Neuronal stem cell (in vitro differentiated cells): ENCODE results near the gene MEG3.

Experiments
- DNase-seq: peaks from one replicate; pipeline ENCODE4 v3.0.0-alpha.2; 2013; ENCODE audit warnings: low spot score
- H2AFZ ChIP-seq: one replicate; pipeline ENCODE4 v1.6.1; 2013; ENCODE audit warnings: mild to moderate bottlenecking, low read length, inconsistent platforms
- H2AK5ac ChIP-seq: 2 replicates; pipeline ENCODE4 v1.6.1; 2013; ENCODE audit warnings: low read depth, mild to moderate bottlenecking, inconsistent platforms, low read length, moderate library complexity, mixed read lengths
- H2BK120ac ChIP-seq: 2 replicates; pipeline ENCODE4 v1.6.1; 2013; ENCODE audit warnings: low read depth, mild to moderate bottlenecking, inconsistent platforms, low read length, moderate library complexity, mixed read lengths
- H2BK12ac ChIP-seq: one replicate; pipeline ENCODE4 v1.6.1; 2013; ENCODE audit warnings: low read length, inconsistent platforms
- H2BK15ac ChIP-seq: 2 replicates; pipeline ENCODE4 v1.6.1; 2013; ENCODE audit warnings: mild to moderate bottlenecking, low read length, inconsistent platforms, mixed read lengths
- H2BK5ac ChIP-seq: one replicate; pipeline ENCODE4 v1.6.1; 2013; ENCODE audit warnings: inconsistent platforms, mild to moderate bottlenecking, low read length, moderate library complexity
- H3K14ac ChIP-seq: one replicate; pipeline ENCODE4 v1.6.1; 2013; ENCODE audit warnings: low read length, inconsistent platforms
- H3K18ac ChIP-seq: 2 replicates; pipeline ENCODE4 v1.6.1; 2013; ENCODE audit warnings: low read length, inconsistent platforms
- H3K23ac ChIP-seq: 2 replicates; pipeline ENCODE4 v1.6.1; 2013; ENCODE audit warnings: low read depth, mild to moderate bottlenecking, mixed read lengths, low read length, inconsistent platforms; ENCODE audit not compliant: poor library complexity
- H3K27ac ChIP-seq: replicated peaks from 3 replicates; pipeline ENCODE4 v1.5.1; 2013; ENCODE audit warnings: low read length, inconsistent platforms
- H3K27me3 ChIP-seq, 3 experiments: 2 replicates each; pipeline ENCODE4 v1.6.1; 2013; ENCODE audit warnings: low read length in 3 of 3, mild to moderate bottlenecking in 2 of 3, inconsistent platforms in 1 of 3, low read depth in 1 of 3, mixed read lengths in 1 of 3, moderate library complexity in 1 of 3; ENCODE audit not compliant: control insufficient read depth in 3 of 3, insufficient read depth in 3 of 3
- H3K36me3 ChIP-seq, 2 donors: replicated peaks in 1 of 2; 2 replicates each; pipeline ENCODE4 v1.6.1; 2013; ENCODE audit warnings: low read length in 2 of 2; ENCODE audit not compliant: control insufficient read depth in 2 of 2, insufficient read depth in 2 of 2
- H3K4ac ChIP-seq: 2 replicates; pipeline ENCODE4 v1.6.1; 2013; ENCODE audit warnings: inconsistent platforms, mild to moderate bottlenecking, low read length, moderate library complexity
- H3K4me1 ChIP-seq, 2 donors: 1 replicate in 1 of 2; 2 replicates in 1 of 2; pipeline ENCODE4 v1.6.1; 2013; ENCODE audit warnings: low read length in 2 of 2, low read depth in 1 of 2; ENCODE audit not compliant: control insufficient read depth in 2 of 2, insufficient read depth in 1 of 2
- H3K4me2 ChIP-seq: one replicate; pipeline ENCODE4 v1.6.1; 2013; ENCODE audit warnings: mild to moderate bottlenecking, low read length, inconsistent platforms; ENCODE audit not compliant: insufficient read depth, poor library complexity, severe bottlenecking
- H3K4me3 ChIP-seq, 2 donors: 2 replicates each; pipeline ENCODE4 v1.5.1; 2013; ENCODE audit warnings: low read length in 2 of 2, mild to moderate bottlenecking in 2 of 2, inconsistent platforms in 1 of 2, moderate library complexity in 1 of 2
- H3K79me1 ChIP-seq: one replicate; pipeline ENCODE4 v1.6.1; 2013; ENCODE audit warnings: low read depth, mild to moderate bottlenecking, inconsistent platforms, low read length, moderate library complexity
- H3K9ac ChIP-seq: one replicate; pipeline ENCODE4 v1.6.1; 2013; ENCODE audit warnings: mild to moderate bottlenecking, low read depth, low read length, inconsistent platforms; ENCODE audit not compliant: poor library complexity
- H3K9me3 ChIP-seq, 2 donors: replicated peaks in 1 of 2; 2 replicates each; pipeline versions ENCODE3 to v1.6.1; 2013; ENCODE audit warnings: low read length in 2 of 2, mild to moderate bottlenecking in 2 of 2, inconsistent platforms in 1 of 2, low read depth in 1 of 2, mixed read lengths in 1 of 2, moderate library complexity in 1 of 2; ENCODE audit not compliant: control insufficient read depth in 2 of 2, insufficient read depth in 1 of 2
- H4K8ac ChIP-seq: one replicate; pipeline ENCODE4 v1.6.1; 2013; ENCODE audit warnings: low read depth, mild to moderate bottlenecking, inconsistent platforms, low read length, moderate library complexity
- H4K91ac ChIP-seq: one replicate; pipeline ENCODE4 v1.6.1; 2013; ENCODE audit warnings: low read length, low read depth, mild to moderate bottlenecking, inconsistent platforms; ENCODE audit not compliant: poor library complexity
- WGBS, 2 donors: extraction: QIAGEN DNeasy Blood & Tissue Kit; methylation state at CpG; one replicate each; pipeline ENCODE4 v1.1.7; 2013; ENCODE audit warnings: missing lambda C conversion rate in 2 of 2, mixed read lengths in 1 of 2; ENCODE audit not compliant: insufficient read length in 2 of 2, insufficient replicate concordance in 1 of 2; ENCODE audit errors: extremely low coverage in 2 of 2; 5-methylcytosine and 5-hydroxymethylcytosine counted together

Gene MEG3

GRCh38 chr14:100883789-100884101, 57.8 kb downstream of the MEG3 start:
- H2BK12ac ChIP-seq: no peak overlapping the region
- H3K4me2 ChIP-seq: no peak overlapping the region
- H3K14ac ChIP-seq: no peak overlapping the region
- no CpG with 5 or more reads among the region's 11 CpGs for WGBS, 2 donors
- H2BK5ac ChIP-seq: no peak overlapping the region
- no peaks in the 10 kb centered on the region for H3K79me1 ChIP-seq
- H2AK5ac ChIP-seq: peak overlapping the region; percentile 73
- no peak overlapping the region for H3K4ac ChIP-seq
- no peak overlapping the region for H4K8ac ChIP-seq
- H3K27ac ChIP-seq: no peak overlapping the region
- H3K4me1 ChIP-seq: peaks cover 6 to 12% of the 10 kb centered on the region in 2 donors
- H2AFZ ChIP-seq: no peak overlapping the region
- peak overlapping the region; percentile 43 for H2BK15ac ChIP-seq
- H2BK120ac ChIP-seq: no peak overlapping the region
- H3K27me3 ChIP-seq: no peaks in the 10 kb centered on the region
- DNase-seq: no peak
- no peak overlapping the region for H3K23ac ChIP-seq
- no peak overlapping the region for H3K9ac ChIP-seq
- peaks cover 0 to 12% of the 10 kb centered on the region in 2 donors for H3K36me3 ChIP-seq
- no peak overlapping the region for H3K4me3 ChIP-seq
- peaks cover 6 to 31% of the 10 kb centered on the region in 2 donors for H3K9me3 ChIP-seq
- H3K18ac ChIP-seq: peak overlapping the region; percentile 21
- no peak overlapping the region for H4K91ac ChIP-seq

DNA sequence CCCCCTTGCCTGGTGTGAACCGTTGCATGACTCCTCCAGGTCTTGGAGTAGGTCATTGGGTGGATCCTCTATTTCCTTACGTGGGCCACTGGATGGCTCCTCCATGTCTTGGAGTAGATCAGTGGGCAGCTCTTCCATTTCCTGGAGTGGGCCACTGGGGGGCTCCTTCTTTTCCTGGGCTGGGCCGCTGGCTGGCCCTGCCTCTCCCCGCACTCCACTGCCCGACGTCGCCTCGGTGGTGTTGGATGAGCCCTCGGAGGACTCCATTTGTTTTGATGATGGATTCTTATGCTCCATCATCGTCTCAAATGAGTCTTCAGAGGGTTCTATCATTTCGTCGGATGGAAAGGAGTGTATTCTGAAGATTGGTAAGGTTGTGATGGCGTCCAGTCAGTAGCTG, 58.5 kb downstream of the MEG3 start:
- Histone ChIP-seq H3K4me1 (peaks cover 6 to 12% of the 10 kb centered on the region in 2 donors), H2BK5ac (no peak overlapping the region), H2BK12ac (no peak overlapping the region), H2AFZ (no peak overlapping the region), H3K23ac (no peak overlapping the region), H3K9ac (no peak overlapping the region), H3K14ac (no peak overlapping the region), H3K27ac (no peak overlapping the region), H3K4me3 (no peak overlapping the region), H4K91ac (no peak overlapping the region), H3K36me3 (peaks cover 0 to 12% of the 10 kb centered on the region in 2 donors), H3K9me3 (peaks cover 6 to 31% of the 10 kb centered on the region in 2 donors), H3K18ac (no peak overlapping the region), H3K4ac (no peak overlapping the region), H3K79me1 (no peaks in the 10 kb centered on the region), H3K4me2 (no peak overlapping the region), H4K8ac (no peak overlapping the region), H2BK15ac (no peak overlapping the region), H2BK120ac (no peak overlapping the region), H3K27me3 (no peaks in the 10 kb centered on the region), H2AK5ac (peak overlapping the region; percentile 40)
- no peak for DNase-seq
- no CpG with 5 or more reads among the region's 13 CpGs for WGBS, 2 donors

- H3K79me1 ChIP-seq: no peaks in the 10 kb centered on the region
- H2BK120ac ChIP-seq: no peak overlapping the region
- H3K36me3 ChIP-seq: peaks cover 0 to 14% of the 10 kb centered on the region in 2 donors
- no peak overlapping the region for H2BK15ac ChIP-seq
- peak overlapping the region; percentile 25 for H2BK12ac ChIP-seq
- no peak overlapping the region for H3K4me3 ChIP-seq
- H3K4me2 ChIP-seq: no peak overlapping the region
- no peak for DNase-seq
- no peak overlapping the region for H2BK5ac ChIP-seq
- H3K14ac ChIP-seq: no peak overlapping the region
- H3K4me1 ChIP-seq: peaks cover 6 to 10% of the 10 kb centered on the region in 2 donors
- H4K8ac ChIP-seq: no peak overlapping the region
- no peak overlapping the region for H3K9ac ChIP-seq
- no peak overlapping the region for H2AFZ ChIP-seq
- no peaks in the 10 kb centered on the region for H3K27me3 ChIP-seq
- no peak overlapping the region for H3K4ac ChIP-seq
- WGBS, 2 donors: no CpG with 5 or more reads among the region's 2 CpGs
- no peak overlapping the region for H3K27ac ChIP-seq
- no peak overlapping the region for H4K91ac ChIP-seq
- H3K9me3 ChIP-seq: peaks cover 6 to 31% of the 10 kb centered on the region in 2 donors
- H3K18ac ChIP-seq: peak overlapping the region; percentile 61
- peak overlapping the region; percentile 40 for H2AK5ac ChIP-seq
- H3K23ac ChIP-seq: no peak overlapping the region
Observed at GRCh38 chr14:100885196-100885595, 59.3 kb downstream of the MEG3 start.

DNA sequence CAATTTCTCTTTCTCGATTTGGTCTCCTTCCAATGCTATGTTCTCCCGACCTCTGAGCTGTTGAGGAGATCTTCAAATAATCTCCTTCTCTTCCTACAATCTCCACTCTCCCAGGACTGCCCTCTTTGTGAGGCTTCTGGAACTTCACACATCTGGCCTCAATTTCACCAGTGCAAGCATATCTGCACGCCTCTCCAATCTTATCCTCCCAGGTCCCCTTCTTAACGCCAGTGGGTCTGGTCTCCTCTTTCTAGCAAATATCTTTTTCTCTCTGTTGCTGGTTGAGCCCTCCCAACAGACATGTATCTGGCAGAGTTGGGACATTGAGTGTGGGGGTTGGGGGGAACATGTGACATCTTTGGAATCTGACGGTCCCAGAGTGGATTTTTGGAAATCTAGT, 59.7 kb downstream of the MEG3 start:
- no peak overlapping the region for H3K27ac ChIP-seq

More for the DNA sequence above, 59.7 kb downstream of the MEG3 start:
- no CpG with 5 or more reads among the region's 5 CpGs for WGBS, 2 donors
- Histone ChIP-seq H3K27me3 (no peaks in the 10 kb centered on the region), H3K79me1 (no peaks in the 10 kb centered on the region), H3K23ac (no peak overlapping the region), H3K14ac (no peak overlapping the region), H3K9me3 (peaks cover 6 to 31% of the 10 kb centered on the region in 2 donors), H3K4me3 (no peak overlapping the region), H2BK5ac (no peak overlapping the region), H4K91ac (no peak overlapping the region), H3K4me1 (peaks cover 6 to 10% of the 10 kb centered on the region in 2 donors), H2AK5ac (no peak overlapping the region), H2AFZ (no peak overlapping the region), H3K18ac (peak overlapping the region; percentile 84), H3K36me3 (peaks cover 0 to 14% of the 10 kb centered on the region in 2 donors), H4K8ac (no peak overlapping the region), H3K4ac (no peak overlapping the region), H2BK120ac (peak overlapping the region; percentile 39), H3K9ac (no peak overlapping the region), H2BK12ac (no peak overlapping the region), H3K4me2 (no peak overlapping the region), H2BK15ac (no peak overlapping the region)
- DNase-seq: no peak
